HEK293 (cell line): ENCODE results near the gene POP7.

Source experiments
- BCL11B ChIP-seq: fragments of 450-650 bp; formaldehyde crosslinking; IDR thresholded peaks from 2 replicates; pipeline ENCODE4 v1.5.1; 2016; ENCODE audit warnings: low read depth, missing biosample characterization, missing genetic modification characterization
- EGR2 ChIP-seq: fragments of 450-650 bp; formaldehyde crosslinking; IDR thresholded peaks from 2 replicates; pipeline ENCODE4 v1.5.1; 2016; ENCODE audit warnings: low read depth, missing biosample characterization, missing genetic modification characterization
- OSR2 ChIP-seq: fragments of 450-650 bp; formaldehyde crosslinking; IDR thresholded peaks from 2 replicates; pipeline ENCODE4 v1.5.1; 2016; ENCODE audit warnings: missing biosample characterization, missing genetic modification characterization
- PRDM10 ChIP-seq: fragments of 450-650 bp; formaldehyde crosslinking; IDR thresholded peaks from 2 replicates; pipeline ENCODE4 v1.5.1; 2016; ENCODE audit warnings: missing biosample characterization, missing genetic modification characterization
- SP7 ChIP-seq: fragments of 450-650 bp; formaldehyde crosslinking; IDR thresholded peaks from 2 replicates; pipeline ENCODE4 v1.5.1; 2016; ENCODE audit warnings: missing biosample characterization, missing genetic modification characterization
- TCF7L2 ChIP-seq: IDR thresholded peaks from 2 replicates; pipeline ENCODE4 v1.6.1; 2011; ENCODE audit warnings: low read depth, mild to moderate bottlenecking, inconsistent platforms, low read length, moderate library complexity, borderline replicate concordance
- ZBTB7A ChIP-seq: fragments of 450-650 bp; formaldehyde crosslinking; IDR thresholded peaks from 2 replicates; pipeline ENCODE4 v1.5.1; 2016; ENCODE audit warnings: low read depth, missing biosample characterization, missing genetic modification characterization
- ZFHX2 ChIP-seq: fragments of 450-650 bp; formaldehyde crosslinking; conservative IDR thresholded peaks from 2 replicates; pipeline ENCODE4 v1.5.1; 2016; ENCODE audit warnings: missing biosample characterization, missing genetic modification characterization
- ZNF112 ChIP-seq: fragments of 450-650 bp; formaldehyde crosslinking; IDR thresholded peaks from 2 replicates; pipeline ENCODE4 v1.5.0; 2017; ENCODE audit warnings: missing biosample characterization, missing genetic modification characterization
- ZNF132 ChIP-seq: fragments of 450-650 bp; formaldehyde crosslinking; IDR thresholded peaks from 2 replicates; pipeline ENCODE4 v1.5.1; 2017; ENCODE audit warnings: missing biosample characterization, missing genetic modification characterization, borderline replicate concordance
- ZNF133 ChIP-seq: fragments of 450-650 bp; formaldehyde crosslinking; IDR thresholded peaks from 2 replicates; pipeline ENCODE4 v1.5.1; 2016; ENCODE audit warnings: missing biosample characterization, missing genetic modification characterization
- ZNF138 ChIP-seq: fragments of 450-650 bp; formaldehyde crosslinking; IDR thresholded peaks from 2 replicates; pipeline ENCODE4 v1.5.1; 2016; ENCODE audit warnings: missing biosample characterization, missing genetic modification characterization, borderline replicate concordance
- ZNF248 ChIP-seq: fragments of 450-650 bp; formaldehyde crosslinking; IDR thresholded peaks from 2 replicates; pipeline ENCODE4 v1.5.1; 2017; ENCODE audit warnings: missing biosample characterization, missing genetic modification characterization
- ZNF274 ChIP-seq, 2 experiments: fragments of 200-500 bp in 1 of 2; fragments of 450-650 bp in 1 of 2; sonication (Bioruptor generic) in 1 of 2; formaldehyde crosslinking in 1 of 2; IDR thresholded peaks; 2 replicates each; pipeline versions ENCODE4 v1.5.1 to v1.6.1; 2014 to 2016; ENCODE audit warnings: borderline replicate concordance in 1 of 2, inconsistent platforms in 1 of 2, low read length in 1 of 2, missing biosample characterization in 1 of 2, missing genetic modification characterization in 1 of 2
- ZNF311 ChIP-seq: fragments of 450-650 bp; formaldehyde crosslinking; IDR thresholded peaks from 2 replicates; pipeline ENCODE4 v1.5.1; 2017; ENCODE audit warnings: missing biosample characterization, missing genetic modification characterization, borderline replicate concordance
- ZNF423 ChIP-seq: fragments of 450-650 bp; formaldehyde crosslinking; IDR thresholded peaks from 2 replicates; pipeline ENCODE4 v1.5.1; 2016; ENCODE audit warnings: missing biosample characterization, missing genetic modification characterization
- ZNF426 ChIP-seq: fragments of 450-650 bp; formaldehyde crosslinking; IDR thresholded peaks from 2 replicates; pipeline ENCODE4 v1.5.1; 2017; ENCODE audit warnings: missing biosample characterization, missing genetic modification characterization, mild to moderate bottlenecking, inconsistent platforms, moderate library complexity
- ZNF654 ChIP-seq: fragments of 450-650 bp; formaldehyde crosslinking; IDR thresholded peaks from 2 replicates; pipeline ENCODE4 v1.5.1; 2016; ENCODE audit warnings: low read depth, missing biosample characterization, missing genetic modification characterization
- ZNF704 ChIP-seq: fragments of 450-650 bp; formaldehyde crosslinking; IDR thresholded peaks from 2 replicates; pipeline ENCODE4 v1.5.1; 2016; ENCODE audit warnings: missing biosample characterization, missing genetic modification characterization
- ZSCAN16 ChIP-seq: fragments of 450-650 bp; formaldehyde crosslinking; IDR thresholded peaks from 2 replicates; pipeline ENCODE4 v1.5.1; 2016; ENCODE audit warnings: missing biosample characterization, missing genetic modification characterization
- ZSCAN30 ChIP-seq: fragments of 450-650 bp; IDR thresholded peaks from 2 replicates; pipeline ENCODE4 v1.5.1; 2018; ENCODE audit warnings: missing biosample characterization, mild to moderate bottlenecking, missing genetic modification characterization, moderate library complexity
- ZSCAN5A ChIP-seq: fragments of 450-650 bp; formaldehyde crosslinking; IDR thresholded peaks from 2 replicates; pipeline ENCODE4 v1.5.1; 2016; ENCODE audit warnings: missing biosample characterization, missing genetic modification characterization
- TF ChIP-seq, protein P1 (sequence below): fragments of 450-650 bp; formaldehyde crosslinking; IDR thresholded peaks from 2 replicates; pipeline ENCODE4 v1.5.1; 2016; ENCODE audit warnings: missing biosample characterization, missing genetic modification characterization
- TF ChIP-seq, protein P2 (sequence below): fragments of 450-650 bp; formaldehyde crosslinking; IDR thresholded peaks from 2 replicates; pipeline ENCODE4 v1.5.1; 2016; ENCODE audit warnings: missing biosample characterization, missing genetic modification characterization
- TF ChIP-seq, protein P3 (sequence below): fragments of 450-650 bp; formaldehyde crosslinking; IDR thresholded peaks from 2 replicates; pipeline ENCODE4 v1.5.1; 2017; ENCODE audit warnings: missing biosample characterization, missing genetic modification characterization
- TF ChIP-seq, protein P4 (sequence below): fragments of 450-650 bp; formaldehyde crosslinking; IDR thresholded peaks from 2 replicates; pipeline ENCODE4 v1.5.1; 2016; ENCODE audit warnings: missing biosample characterization, missing genetic modification characterization

Gene POP7

GRCh38 chr7:100705320-100705752 lies 585 bp upstream of the POP7 start (continued):
- TF ChIP-seq, protein P1, sequence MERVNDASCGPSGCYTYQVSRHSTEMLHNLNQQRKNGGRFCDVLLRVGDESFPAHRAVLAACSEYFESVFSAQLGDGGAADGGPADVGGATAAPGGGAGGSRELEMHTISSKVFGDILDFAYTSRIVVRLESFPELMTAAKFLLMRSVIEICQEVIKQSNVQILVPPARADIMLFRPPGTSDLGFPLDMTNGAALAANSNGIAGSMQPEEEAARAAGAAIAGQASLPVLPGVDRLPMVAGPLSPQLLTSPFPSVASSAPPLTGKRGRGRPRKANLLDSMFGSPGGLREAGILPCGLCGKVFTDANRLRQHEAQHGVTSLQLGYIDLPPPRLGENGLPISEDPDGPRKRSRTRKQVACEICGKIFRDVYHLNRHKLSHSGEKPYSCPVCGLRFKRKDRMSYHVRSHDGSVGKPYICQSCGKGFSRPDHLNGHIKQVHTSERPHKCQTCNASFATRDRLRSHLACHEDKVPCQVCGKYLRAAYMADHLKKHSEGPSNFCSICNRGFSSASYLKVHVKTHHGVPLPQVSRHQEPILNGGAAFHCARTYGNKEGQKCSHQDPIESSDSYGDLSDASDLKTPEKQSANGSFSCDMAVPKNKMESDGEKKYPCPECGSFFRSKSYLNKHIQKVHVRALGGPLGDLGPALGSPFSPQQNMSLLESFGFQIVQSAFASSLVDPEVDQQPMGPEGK (tag by site-specific recombination): peak; percentile 85
- TF ChIP-seq, protein P2, sequence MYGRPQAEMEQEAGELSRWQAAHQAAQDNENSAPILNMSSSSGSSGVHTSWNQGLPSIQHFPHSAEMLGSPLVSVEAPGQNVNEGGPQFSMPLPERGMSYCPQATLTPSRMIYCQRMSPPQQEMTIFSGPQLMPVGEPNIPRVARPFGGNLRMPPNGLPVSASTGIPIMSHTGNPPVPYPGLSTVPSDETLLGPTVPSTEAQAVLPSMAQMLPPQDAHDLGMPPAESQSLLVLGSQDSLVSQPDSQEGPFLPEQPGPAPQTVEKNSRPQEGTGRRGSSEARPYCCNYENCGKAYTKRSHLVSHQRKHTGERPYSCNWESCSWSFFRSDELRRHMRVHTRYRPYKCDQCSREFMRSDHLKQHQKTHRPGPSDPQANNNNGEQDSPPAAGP (tag by site-specific recombination): peak; percentile 56; the same call in 1 of the 2 replicates
- TF ChIP-seq ZNF426 (tag by site-specific recombination): no peak
- TF ChIP-seq, protein P3, sequence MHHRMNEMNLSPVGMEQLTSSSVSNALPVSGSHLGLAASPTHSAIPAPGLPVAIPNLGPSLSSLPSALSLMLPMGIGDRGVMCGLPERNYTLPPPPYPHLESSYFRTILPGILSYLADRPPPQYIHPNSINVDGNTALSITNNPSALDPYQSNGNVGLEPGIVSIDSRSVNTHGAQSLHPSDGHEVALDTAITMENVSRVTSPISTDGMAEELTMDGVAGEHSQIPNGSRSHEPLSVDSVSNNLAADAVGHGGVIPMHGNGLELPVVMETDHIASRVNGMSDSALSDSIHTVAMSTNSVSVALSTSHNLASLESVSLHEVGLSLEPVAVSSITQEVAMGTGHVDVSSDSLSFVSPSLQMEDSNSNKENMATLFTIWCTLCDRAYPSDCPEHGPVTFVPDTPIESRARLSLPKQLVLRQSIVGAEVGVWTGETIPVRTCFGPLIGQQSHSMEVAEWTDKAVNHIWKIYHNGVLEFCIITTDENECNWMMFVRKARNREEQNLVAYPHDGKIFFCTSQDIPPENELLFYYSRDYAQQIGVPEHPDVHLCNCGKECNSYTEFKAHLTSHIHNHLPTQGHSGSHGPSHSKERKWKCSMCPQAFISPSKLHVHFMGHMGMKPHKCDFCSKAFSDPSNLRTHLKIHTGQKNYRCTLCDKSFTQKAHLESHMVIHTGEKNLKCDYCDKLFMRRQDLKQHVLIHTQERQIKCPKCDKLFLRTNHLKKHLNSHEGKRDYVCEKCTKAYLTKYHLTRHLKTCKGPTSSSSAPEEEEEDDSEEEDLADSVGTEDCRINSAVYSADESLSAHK (tag by site-specific recombination): 0 out of 2 replicates have a peak, but pooled peaks have one; percentile 37
- TF ChIP-seq TCF7L2: no peak
- TF ChIP-seq ZSCAN16: 0 out of 2 replicates have a peak, but pooled peaks have one; percentile 34
- peak; percentile 48 for TF ChIP-seq ZNF654 (tag by site-specific recombination)
- TF ChIP-seq ZBTB7A: peak; percentile 97
- TF ChIP-seq ZNF138 (tag by site-specific recombination): no peak
- no peak for TF ChIP-seq ZNF112
- TF ChIP-seq OSR2 (tag by site-specific recombination): no peak
- peak; percentile 63; the same call in 1 of the 2 replicates for TF ChIP-seq ZNF423 (tag by site-specific recombination)
- no peak for TF ChIP-seq ZNF311 (tag by site-specific recombination)
- TF ChIP-seq EGR2: peak; percentile 85
- TF ChIP-seq, protein P4, sequence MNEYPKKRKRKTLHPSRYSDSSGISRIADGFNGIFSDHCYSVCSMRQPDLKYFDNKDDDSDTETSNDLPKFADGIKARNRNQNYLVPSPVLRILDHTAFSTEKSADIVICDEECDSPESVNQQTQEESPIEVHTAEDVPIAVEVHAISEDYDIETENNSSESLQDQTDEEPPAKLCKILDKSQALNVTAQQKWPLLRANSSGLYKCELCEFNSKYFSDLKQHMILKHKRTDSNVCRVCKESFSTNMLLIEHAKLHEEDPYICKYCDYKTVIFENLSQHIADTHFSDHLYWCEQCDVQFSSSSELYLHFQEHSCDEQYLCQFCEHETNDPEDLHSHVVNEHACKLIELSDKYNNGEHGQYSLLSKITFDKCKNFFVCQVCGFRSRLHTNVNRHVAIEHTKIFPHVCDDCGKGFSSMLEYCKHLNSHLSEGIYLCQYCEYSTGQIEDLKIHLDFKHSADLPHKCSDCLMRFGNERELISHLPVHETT (tag by site-specific recombination): peak; percentile 63; the same call in 1 of the 2 replicates
- peak; percentile 82 for TF ChIP-seq SP7
- no peak for TF ChIP-seq ZNF248
- TF ChIP-seq ZSCAN30 (tag by site-specific recombination): no peak
- peak; percentile 97 for TF ChIP-seq PRDM10 (tag by site-specific recombination)
- peak; percentile 95 for TF ChIP-seq ZFHX2 (tag by site-specific recombination)
- TF ChIP-seq ZNF704 (tag by site-specific recombination): no peak; the same call in 1 of the 2 replicates
- TF ChIP-seq ZNF274 (IDR thresholded peaks at IDR 0.05; ENCODE audit: low read length): no peak
- TF ChIP-seq ZNF274 (tag by site-specific recombination; IDR thresholded peaks at IDR 0.05; ENCODE audit: borderline replicate concordance): no peak
- peak; percentile 86; the same call in 1 of the 2 replicates for TF ChIP-seq BCL11B (tag by site-specific recombination)
- TF ChIP-seq ZNF132 (tag by site-specific recombination): no peak
- TF ChIP-seq ZNF133 (tag by site-specific recombination): no peak
- peak; percentile 80; the same call in 1 of the 2 replicates for TF ChIP-seq ZSCAN5A (tag by site-specific recombination)
